Activated T-cell treated with anti-CD3 and anti-CD28 coated beads, Interleukin-2, amount 50 U/mL, for 24 hours (primary cell): ENCODE data around the gene B3GNT9.

Experiments used
- DNase-seq: peaks from one replicate; pipeline ENCODE4 v3.0.0-alpha.2; 2020
- H3K27ac Mint-ChIP-seq: 2 replicates; pipeline ENCODE4 v1.8.0; 2020; ENCODE audit warnings: mild to moderate bottlenecking, mixed read lengths
- H3K27me3 Mint-ChIP-seq: 2 replicates; pipeline ENCODE4 v1.8.0; 2020; ENCODE audit warnings: mixed read lengths
- H3K36me3 Mint-ChIP-seq: 2 replicates; pipeline ENCODE4 v1.8.0; 2020; ENCODE audit warnings: low read depth, mixed read lengths
- H3K4me1 Mint-ChIP-seq: 2 replicates; pipeline ENCODE4 v1.8.0; 2020; ENCODE audit warnings: low read depth, mixed read lengths
- H3K4me3 Mint-ChIP-seq: 2 replicates; pipeline ENCODE4 v1.8.0; 2020; ENCODE audit warnings: mild to moderate bottlenecking, moderate library complexity, mixed read lengths
- H3K9me3 Mint-ChIP-seq: 2 replicates; pipeline ENCODE4 v1.8.0; 2020; ENCODE audit warnings: mixed read lengths

Gene B3GNT9

DNA sequence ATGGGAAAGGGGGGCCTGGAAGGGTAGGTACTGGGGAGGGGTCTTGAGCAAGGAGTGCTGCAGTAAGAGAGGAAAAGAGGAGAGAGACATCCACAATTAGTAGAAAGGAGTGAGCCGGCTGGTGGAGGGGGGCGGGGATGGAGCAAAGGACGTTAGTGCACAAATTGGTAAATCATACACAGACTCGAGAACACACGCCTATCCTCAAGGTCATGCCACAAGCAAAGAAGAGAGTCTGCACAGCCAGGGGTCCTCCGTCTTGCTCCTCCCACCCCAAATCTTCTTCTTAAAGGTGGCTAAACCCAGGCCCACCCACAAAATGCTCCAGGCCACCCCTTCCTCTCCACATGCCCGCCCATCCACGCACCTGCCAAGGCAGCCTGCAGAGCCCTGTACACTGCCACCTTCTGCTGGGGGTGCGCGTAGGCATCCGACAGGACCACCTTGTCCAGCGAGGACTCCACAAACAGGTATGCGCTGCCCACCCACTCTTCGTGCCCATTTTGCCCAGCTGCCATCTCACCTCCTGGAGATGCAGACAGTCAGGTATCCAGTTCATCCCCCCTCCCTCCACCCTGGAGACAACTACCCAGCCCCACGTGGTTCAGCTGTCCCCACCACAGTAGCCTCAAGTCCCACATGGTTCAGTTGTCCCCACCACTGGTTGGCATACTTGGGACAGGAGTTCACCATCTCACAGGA lies 5.5 kb upstream of the B3GNT9 start:
- no peak for DNase-seq
- Mint-ChIP-seq H3K27me3 (peaks cover 12% of the 10 kb centered on the region), H3K4me3 (no peak overlapping the region), H3K36me3 (peaks cover 17% of the 10 kb centered on the region), H3K9me3 (no peaks in the 10 kb centered on the region), H3K27ac (no peak overlapping the region), H3K4me1 (peaks cover 54% of the 10 kb centered on the region)

DNA sequence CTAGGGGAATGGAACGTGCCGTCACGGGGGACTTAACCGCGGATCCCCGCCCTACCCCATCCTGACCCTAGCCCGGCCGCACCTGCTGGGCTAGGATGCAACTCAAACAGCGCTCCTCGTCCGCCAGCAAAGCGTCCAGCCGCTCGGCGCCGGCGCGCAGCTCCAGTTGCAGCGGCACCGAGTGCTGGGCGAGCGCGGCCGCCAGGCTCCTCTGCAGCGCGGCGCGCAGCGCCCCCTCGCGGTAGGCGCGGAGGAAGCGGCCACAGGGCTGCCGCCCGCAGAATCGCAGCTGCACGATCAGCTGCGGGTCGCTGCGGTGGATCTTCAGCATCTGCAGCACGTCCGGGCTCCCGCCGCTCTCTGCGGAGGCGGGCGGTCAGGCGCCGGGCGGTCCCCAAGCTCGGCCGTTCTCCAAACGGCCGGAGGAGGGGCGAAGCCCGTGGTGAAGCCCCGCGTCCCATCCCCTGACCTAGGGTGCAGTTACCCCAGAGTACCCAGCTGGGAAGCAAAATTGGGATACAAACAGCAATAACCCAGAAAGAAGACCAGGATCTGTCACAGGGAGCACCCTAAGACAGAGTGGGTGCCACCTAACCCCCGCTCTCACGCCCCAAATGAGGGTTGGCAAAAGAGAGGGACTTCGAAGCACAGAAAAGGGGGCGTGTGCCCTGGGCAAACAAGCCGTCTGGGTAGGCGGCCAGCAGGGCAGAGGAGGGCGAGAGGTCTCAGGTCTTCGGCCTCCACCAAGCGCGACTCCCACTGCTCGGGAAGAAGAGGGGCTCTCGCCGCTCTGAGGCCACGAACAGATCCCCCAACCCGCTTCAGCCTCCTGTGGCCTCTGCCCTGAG lies 4.7 kb upstream of the B3GNT9 start:
- Mint-ChIP-seq H3K4me3 (peak overlapping the region; percentile 67), H3K9me3 (no peaks in the 10 kb centered on the region), H3K36me3 (peaks cover 12% of the 10 kb centered on the region), H3K27me3 (peaks cover 13% of the 10 kb centered on the region), H3K4me1 (peaks cover 52% of the 10 kb centered on the region), H3K27ac (no peak overlapping the region)
- peak; percentile 88 for DNase-seq

DNA sequence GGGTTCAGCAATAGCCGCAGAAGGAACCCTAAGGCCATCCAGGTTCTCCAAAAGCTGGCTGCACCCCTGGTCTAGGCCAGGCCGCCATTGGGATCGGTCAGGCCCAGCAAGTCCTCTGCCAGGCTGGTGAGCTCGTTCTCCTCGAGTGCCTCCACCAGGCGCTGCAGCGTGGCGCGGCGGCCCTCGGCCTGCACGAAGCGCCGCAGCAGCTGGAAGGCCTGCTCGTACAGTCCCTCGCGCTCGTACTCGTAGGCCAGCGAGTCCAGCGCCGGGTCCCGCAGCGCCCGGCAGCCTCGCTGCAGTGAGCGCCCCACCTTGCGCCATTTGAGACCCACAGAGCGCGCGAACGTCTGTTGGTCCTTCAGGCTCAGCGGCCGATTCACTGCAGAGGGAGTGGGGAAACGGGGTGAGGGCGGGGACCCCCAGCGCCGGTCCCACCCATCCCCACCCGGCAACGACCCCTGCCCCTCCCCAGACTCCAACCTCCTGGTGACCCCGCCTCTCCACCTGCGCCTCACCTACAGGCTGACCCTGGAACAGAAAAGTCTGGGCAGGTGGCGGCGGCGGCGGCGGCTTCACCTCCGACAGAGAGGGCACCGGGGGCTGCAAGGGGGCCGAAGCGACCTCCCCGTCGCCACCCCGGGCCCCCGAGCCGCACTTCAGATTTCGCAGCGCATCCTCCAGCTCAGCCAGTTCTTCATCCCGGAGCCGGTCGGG lies 3.9 kb upstream of the B3GNT9 start:
- DNase-seq = no peak
- peak overlapping the region; percentile 67 for H3K4me3 Mint-ChIP-seq
- peaks cover 49% of the 10 kb centered on the region for H3K4me1 Mint-ChIP-seq
- H3K36me3 Mint-ChIP-seq = peaks cover 6% of the 10 kb centered on the region
- H3K27me3 Mint-ChIP-seq = peaks cover 13% of the 10 kb centered on the region
- no peak overlapping the region for H3K27ac Mint-ChIP-seq
- no peaks in the 10 kb centered on the region for H3K9me3 Mint-ChIP-seq

DNA sequence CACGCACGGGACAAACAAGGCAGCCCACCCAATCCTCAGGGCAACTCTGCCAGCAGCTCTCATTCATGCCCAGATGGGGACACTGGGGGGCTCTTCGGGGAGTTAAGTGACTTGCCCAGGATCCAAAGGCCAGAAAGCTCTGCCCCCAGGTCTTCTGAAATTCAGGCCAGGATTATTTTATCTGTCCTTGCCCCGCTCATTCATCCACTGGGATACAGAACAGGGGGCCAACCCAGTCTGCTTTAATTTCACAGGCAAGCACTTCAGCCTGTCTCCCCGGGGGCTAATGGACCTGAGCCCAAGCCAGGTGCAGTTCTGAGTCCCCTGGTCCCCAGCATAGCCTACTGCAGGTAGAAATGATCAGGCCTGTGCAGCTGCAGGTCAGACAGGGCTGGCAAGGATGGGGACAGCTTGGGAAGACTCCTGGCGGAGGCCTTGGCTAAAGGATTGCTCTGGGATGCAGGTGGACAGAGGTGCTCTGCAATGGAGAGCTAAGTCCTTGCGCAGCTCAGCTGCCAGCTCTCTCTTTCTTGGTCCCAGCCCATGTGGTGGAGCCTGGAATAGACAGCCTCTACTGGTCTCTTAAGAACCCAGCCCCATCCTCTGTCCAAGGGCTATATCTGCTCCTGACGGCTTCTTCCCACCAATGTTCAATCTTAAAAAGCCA lies 766 bp upstream of the B3GNT9 start:
- H3K27me3 Mint-ChIP-seq = peaks cover 20% of the 10 kb centered on the region
- H3K27ac Mint-ChIP-seq = no peak overlapping the region
- no peak for DNase-seq
- H3K4me3 Mint-ChIP-seq = peak overlapping the region; percentile 67
- peaks cover 30% of the 10 kb centered on the region for H3K36me3 Mint-ChIP-seq
- no peaks in the 10 kb centered on the region for H3K9me3 Mint-ChIP-seq
- peaks cover 25% of the 10 kb centered on the region for H3K4me1 Mint-ChIP-seq

DNA sequence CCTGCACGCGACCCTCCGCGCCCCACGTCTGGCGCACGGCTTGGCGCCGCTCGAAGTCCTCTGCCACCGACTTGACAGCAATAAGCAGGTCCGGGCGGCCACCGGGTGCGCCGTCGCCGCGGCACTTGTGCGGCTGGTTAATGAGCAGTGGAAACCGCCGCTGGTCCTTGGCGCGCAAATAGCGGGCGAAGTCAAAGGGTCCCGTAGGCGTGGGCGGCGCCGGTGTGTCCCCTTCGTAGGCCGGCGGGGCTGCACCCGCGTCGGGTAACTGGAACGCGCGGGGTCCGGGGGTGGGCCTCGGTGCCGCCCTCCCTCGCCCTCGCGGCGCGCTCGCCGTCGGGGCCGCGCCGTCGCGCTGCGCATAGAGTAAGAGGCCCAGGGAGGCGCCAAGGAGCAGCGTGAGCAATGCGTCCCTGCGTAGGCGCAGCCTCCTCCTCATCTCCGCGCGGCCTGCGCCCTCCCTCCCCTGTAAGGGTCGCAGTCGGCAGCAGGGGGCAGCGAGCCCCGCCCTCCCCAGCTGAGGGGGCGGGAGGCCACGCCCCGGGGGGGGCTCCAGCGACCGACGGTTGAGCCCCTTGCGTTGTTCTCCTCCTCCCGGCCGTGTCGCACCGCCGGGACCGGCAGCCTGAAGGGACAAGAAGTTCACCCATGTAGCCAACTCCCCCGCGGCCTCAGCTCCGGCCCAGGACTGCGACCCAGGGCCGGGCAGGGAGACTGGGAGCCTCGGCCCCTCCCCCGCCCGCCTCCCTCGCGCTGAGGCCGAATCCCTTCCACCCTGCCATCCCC lies 558 bp downstream of the B3GNT9 start:
- H3K4me1 Mint-ChIP-seq = peaks cover 15% of the 10 kb centered on the region
- no peak overlapping the region for H3K27ac Mint-ChIP-seq
- no peaks in the 10 kb centered on the region for H3K9me3 Mint-ChIP-seq
- peak overlapping the region; percentile 67 for H3K4me3 Mint-ChIP-seq
- peak; percentile 70 for DNase-seq
- H3K27me3 Mint-ChIP-seq = peaks cover 20% of the 10 kb centered on the region
- peaks cover 43% of the 10 kb centered on the region for H3K36me3 Mint-ChIP-seq

DNA sequence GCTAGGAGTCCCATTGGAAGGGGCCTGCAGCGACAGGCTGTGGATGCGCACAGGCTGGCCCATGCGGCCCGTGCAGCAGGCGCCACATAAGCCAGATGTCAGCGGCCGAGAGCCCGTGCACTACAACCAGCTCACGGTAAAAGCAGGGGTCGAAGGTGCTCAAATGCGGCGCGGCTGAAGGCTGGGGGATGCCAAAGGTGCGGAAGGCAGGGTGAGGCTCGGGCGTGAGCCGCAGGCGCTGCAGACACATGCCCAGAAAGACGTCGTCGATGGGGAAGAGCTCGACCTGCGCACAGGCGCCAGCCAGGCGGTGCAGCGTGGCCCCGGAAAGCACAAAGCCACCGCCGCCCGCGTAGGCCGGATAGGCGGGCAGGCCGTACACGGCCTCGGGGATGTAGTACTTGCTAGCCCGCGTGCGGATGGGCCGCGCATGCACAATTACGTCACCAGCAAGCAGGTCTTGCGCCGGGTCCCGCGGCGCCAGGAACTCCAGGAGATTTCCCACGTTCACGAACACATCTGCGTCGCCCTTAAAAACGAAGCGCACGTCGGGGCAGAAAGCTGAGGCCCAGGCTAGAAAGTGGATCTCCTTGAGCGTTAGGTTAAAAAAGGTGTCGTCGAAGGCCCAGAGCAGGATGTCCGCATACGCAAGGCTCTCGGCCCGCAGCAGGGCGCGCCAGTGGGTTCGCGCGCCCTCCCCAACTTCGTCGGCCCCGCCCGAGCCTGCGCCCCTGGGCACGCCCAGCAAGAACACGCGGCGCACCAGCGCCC lies 1.3 kb downstream of the B3GNT9 start:
- H3K27me3 Mint-ChIP-seq = peaks cover 20% of the 10 kb centered on the region
- no peak overlapping the region for H3K27ac Mint-ChIP-seq
- DNase-seq = no peak
- peaks cover 50% of the 10 kb centered on the region for H3K36me3 Mint-ChIP-seq
- peaks cover 13% of the 10 kb centered on the region for H3K4me1 Mint-ChIP-seq
- no peaks in the 10 kb centered on the region for H3K9me3 Mint-ChIP-seq
- H3K4me3 Mint-ChIP-seq = no peak overlapping the region

DNA sequence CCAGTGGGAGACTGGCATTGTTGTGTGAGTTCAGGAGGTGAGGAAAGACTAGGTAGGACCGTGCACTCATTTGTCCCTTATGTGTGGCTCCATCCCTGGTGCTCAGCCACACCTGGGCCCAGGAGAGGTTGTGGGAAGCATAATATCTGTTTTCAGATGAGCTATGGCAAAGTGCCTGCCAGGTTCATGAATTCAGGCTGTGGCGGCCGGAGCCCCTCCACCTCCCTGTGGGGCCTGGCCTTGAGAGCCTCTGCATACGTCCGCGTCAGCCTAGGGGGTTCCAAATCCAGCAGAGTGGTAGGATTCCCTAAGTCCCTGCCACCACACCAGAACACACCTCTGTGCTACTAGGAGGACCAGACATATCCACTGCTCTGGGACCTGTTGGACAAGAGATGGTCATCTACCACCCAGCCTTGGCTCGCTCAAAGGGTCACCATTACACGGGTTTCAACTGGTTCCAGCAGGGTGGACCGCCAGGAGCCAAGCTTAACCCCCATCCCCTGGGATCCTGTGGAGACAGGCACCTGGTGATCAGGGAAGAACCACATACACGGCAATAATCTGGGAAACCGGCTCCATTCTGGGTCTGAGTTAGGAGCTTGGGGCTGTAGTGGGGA lies 2.0 kb downstream of the B3GNT9 start:
- Mint-ChIP-seq H3K4me1 (peaks cover 11% of the 10 kb centered on the region), H3K27ac (no peak overlapping the region), H3K27me3 (peaks cover 20% of the 10 kb centered on the region), H3K36me3 (peaks cover 55% of the 10 kb centered on the region), H3K9me3 (no peaks in the 10 kb centered on the region), H3K4me3 (no peak overlapping the region)
- no peak for DNase-seq

DNA sequence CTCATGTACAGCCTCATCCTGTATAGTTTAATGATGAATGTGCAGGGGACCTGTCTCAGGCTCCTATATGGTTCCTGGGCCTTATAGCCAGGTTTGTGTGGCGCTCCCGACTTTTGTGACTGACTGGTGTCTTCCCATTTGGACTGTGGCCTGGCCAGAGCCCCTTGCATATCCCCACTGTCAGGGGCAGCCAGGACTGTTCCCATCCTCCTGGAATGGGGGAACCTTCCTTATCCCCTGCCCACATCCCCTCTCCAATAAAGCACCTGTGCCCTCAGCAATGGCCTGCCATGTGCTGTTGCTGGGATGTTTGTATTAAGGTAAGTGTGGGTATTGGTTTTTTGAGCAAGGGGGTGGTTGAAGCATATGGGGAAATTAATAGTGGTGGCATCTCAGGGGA lies 2.6 kb downstream of the B3GNT9 start:
- no peak for DNase-seq
- no peak overlapping the region for H3K4me3 Mint-ChIP-seq
- peaks cover 59% of the 10 kb centered on the region for H3K36me3 Mint-ChIP-seq
- H3K9me3 Mint-ChIP-seq = no peaks in the 10 kb centered on the region
- H3K27ac Mint-ChIP-seq = no peak overlapping the region
- peaks cover 10% of the 10 kb centered on the region for H3K4me1 Mint-ChIP-seq
- peaks cover 20% of the 10 kb centered on the region for H3K27me3 Mint-ChIP-seq

DNA sequence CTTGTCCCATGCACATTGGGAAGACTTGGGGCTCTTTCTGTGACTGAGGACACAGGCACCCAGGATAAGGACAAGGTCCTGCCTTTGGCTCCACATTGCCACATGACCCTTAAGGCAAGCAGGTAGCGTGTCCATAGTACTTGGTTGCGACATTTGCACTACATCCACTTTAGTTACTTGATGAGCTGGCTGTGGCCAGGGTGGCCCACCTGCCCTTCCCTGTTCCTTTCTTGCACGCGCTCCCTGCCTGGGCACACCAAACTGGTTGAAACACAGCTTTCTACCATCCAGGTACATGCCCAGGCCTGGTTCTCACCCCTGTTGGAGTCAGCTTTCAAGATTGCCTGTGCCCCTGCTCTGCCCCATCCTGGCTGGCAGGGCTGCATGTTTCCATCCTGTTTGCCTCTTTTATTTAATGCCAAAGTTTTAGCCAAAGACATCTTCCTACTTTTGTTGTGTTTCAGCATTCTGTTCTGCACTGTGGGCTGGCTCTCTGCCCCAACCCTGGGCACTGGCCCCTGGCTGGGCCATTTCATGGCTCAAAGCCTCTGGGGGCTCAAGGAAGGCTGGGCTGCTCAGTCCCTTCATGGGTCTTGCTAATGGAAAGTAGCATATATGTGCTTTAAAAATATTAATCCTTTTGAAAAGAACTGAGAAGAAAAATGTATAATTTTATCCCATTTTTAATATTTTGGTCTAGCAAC lies 3.2 kb downstream of the B3GNT9 start:
- H3K36me3 Mint-ChIP-seq = peaks cover 65% of the 10 kb centered on the region
- H3K27me3 Mint-ChIP-seq = peaks cover 15% of the 10 kb centered on the region
- H3K4me3 Mint-ChIP-seq = no peak overlapping the region
- no peak for DNase-seq
- H3K9me3 Mint-ChIP-seq = no peaks in the 10 kb centered on the region
- H3K4me1 Mint-ChIP-seq = peaks cover 6% of the 10 kb centered on the region
- H3K27ac Mint-ChIP-seq = no peak overlapping the region

DNA sequence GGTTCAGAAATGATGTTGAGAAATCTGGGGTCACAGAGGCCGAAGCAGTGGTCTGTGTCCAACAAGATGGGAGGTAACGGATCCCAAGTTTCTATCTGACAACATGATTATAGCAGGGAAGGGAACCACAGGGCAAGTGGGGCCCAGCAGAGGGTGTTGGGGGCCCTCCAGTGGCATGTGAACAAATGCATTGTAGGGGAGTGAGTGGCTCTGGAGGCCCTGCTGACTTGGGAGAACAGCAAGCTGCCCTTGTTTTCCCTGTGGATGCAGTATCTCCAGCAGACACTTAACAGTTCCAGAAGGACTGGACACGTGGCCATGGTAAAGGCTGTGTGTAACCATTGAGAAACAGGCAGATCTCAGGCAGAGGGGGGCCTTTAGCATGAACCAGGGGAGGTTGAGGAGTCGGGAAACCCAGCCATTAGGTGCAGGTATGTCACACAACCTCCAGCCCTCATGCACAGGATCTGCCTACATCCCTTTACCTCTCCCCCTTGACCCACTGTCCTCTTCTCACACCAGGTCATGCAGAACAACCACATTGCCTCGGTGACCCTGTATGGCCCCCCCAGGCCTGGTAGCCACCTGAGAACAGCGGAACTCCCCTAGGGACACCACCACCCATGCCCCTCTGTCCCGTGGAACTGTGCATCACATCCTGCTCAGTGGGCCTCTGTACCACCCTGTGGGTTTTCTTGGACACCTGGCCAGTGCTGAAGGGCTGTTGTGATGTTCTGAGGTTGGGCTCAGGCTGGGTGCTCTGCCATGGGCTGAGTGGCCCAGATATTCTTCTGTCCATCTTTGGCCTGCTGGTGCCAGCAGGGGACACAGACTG lies 4.1 kb downstream of the B3GNT9 start:
- Mint-ChIP-seq H3K27me3 (peaks cover 14% of the 10 kb centered on the region), H3K9me3 (no peaks in the 10 kb centered on the region), H3K36me3 (peaks cover 73% of the 10 kb centered on the region), H3K4me1 (peaks cover 6% of the 10 kb centered on the region), H3K27ac (no peak overlapping the region), H3K4me3 (no peak overlapping the region)
- DNase-seq = no peak

DNA sequence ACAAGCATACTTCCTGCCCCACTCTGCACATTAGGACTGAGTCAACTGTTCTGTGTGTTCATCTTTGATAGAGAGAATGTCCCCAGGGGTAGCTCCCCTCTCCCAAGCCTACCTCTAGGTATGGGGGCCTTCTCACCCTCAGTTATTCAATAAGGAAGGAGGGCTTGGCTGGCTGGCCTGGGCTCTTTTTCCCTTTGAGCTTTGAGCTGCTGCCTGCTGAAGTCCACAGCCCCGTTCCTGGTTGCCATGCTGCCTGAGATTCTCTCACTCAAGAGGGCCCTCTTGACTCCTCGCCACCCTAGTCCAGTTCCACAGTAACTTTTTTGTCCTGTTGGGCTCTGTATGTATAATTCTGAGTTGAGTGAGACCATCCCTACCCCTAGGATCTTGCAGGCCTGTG lies 5.1 kb downstream of the B3GNT9 start:
- H3K9me3 Mint-ChIP-seq = no peaks in the 10 kb centered on the region
- peaks cover 7% of the 10 kb centered on the region for H3K27me3 Mint-ChIP-seq
- peaks cover 83% of the 10 kb centered on the region for H3K36me3 Mint-ChIP-seq
- DNase-seq = no peak
- no peak overlapping the region for H3K27ac Mint-ChIP-seq
- H3K4me3 Mint-ChIP-seq = no peak overlapping the region
- H3K4me1 Mint-ChIP-seq = no peaks in the 10 kb centered on the region

DNA sequence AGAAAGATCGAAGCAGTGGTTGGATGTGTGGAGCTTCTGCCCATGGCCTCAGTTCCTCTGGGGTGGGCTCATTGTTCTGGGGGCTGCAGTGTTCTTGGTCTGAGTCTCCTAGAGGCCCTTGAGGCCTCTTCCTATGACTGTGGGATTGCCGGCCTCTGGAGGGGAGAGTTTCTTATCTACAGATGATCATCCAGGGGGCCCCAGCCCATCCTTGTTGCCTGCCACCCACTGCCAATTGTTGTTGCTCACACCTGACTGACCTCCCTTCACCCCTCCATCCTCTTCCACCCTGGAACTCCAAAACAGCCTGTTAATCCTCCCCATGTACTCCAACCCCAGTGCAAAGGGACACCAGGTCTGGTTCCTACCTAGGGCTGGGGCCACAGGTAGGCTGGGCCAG lies 5.9 kb downstream of the B3GNT9 start:
- Mint-ChIP-seq H3K9me3 (no peaks in the 10 kb centered on the region), H3K36me3 (peaks cover 91% of the 10 kb centered on the region), H3K4me3 (no peak overlapping the region), H3K4me1 (no peaks in the 10 kb centered on the region), H3K27ac (peak overlapping the region; percentile 5), H3K27me3 (peaks cover 7% of the 10 kb centered on the region)
- no peak for DNase-seq
